ENCODE data around the gene EMID1.
"Not testable (repeated sequence)": the region's sequence is repeated elsewhere in the genome, so short reads cannot be mapped to it uniquely, and the experiment has no call there.

EMID1 gene

DNA sequence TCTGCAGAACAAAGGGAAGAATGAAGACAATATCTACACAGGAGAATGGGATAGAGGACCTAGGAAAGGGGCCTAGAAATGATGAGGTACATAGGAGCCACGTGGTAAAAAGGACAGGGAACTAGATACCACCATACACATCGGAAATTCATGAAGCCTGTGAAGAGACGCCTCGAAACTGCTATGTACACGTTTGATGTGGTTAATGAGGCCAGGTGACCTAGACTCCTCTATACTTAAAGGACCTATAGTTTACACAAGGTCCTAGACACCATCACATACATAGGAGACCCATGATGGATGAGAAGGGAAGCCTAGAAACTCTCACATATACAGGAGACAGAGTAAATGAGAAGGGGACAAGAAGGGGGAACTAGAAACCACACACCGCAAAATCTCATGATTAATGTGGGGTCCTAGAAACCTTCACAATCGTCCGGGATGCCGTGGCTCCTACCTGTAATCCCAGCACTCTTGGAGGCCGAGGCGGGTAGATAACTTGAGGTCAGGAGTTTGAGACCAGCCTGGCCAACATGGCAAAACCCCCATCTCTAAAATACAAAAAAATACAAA, 38.3 kb downstream of the EMID1 start:
- Histone ChIP-seq H3K4me1 (ENCODE audit: low read depth, poor library complexity, severe bottlenecking) (peaks cover 4% of the 10 kb centered on the region), H3K27me3 (ENCODE audit: insufficient read depth, low read depth) (no peaks in the 10 kb centered on the region), H3K4me2 (no peak overlapping the region), H3K79me2 (ENCODE audit: insufficient read depth, low read depth) (no peaks in the 10 kb centered on the region), H4K20me1 (ENCODE audit: insufficient read depth) (no peaks in the 10 kb centered on the region), H3K36me3 (ENCODE audit: insufficient read depth) (no peaks in the 10 kb centered on the region), H3K9ac (no peak overlapping the region), H3K27ac (no peak overlapping the region), H3K4me3 (IDR thresholded peaks at IDR 0.05; ENCODE audit: insufficient read depth, low read depth, low read length) (no peak overlapping the region), H2AFZ (ENCODE audit: low read depth) (no peak overlapping the region)
- TF ChIP-seq CTCF (conservative IDR thresholded peaks at IDR 0.05; ENCODE audit: low read depth, low read length), result no peak

GRCh38 chr22:29244785-29245625, 39.3 kb downstream of the EMID1 start:
- Histone ChIP-seq H3K9ac (no peak overlapping the region), H3K27me3 (ENCODE audit: insufficient read depth, low read depth) (no peaks in the 10 kb centered on the region), H3K79me2 (ENCODE audit: insufficient read depth, low read depth) (no peaks in the 10 kb centered on the region), H3K4me3 (IDR thresholded peaks at IDR 0.05; ENCODE audit: insufficient read depth, low read depth, low read length) (no peak overlapping the region), H3K36me3 (ENCODE audit: insufficient read depth) (no peaks in the 10 kb centered on the region), H4K20me1 (ENCODE audit: insufficient read depth) (no peaks in the 10 kb centered on the region), H3K4me1 (ENCODE audit: low read depth, poor library complexity, severe bottlenecking) (peaks cover 4% of the 10 kb centered on the region), H2AFZ (ENCODE audit: low read depth) (no peak overlapping the region; the same call in 1 of the 2 replicates), H3K4me2 (no peak overlapping the region), H3K27ac (no peak overlapping the region)
- no peak for TF ChIP-seq CTCF (conservative IDR thresholded peaks at IDR 0.05; ENCODE audit: low read depth, low read length)

DNA sequence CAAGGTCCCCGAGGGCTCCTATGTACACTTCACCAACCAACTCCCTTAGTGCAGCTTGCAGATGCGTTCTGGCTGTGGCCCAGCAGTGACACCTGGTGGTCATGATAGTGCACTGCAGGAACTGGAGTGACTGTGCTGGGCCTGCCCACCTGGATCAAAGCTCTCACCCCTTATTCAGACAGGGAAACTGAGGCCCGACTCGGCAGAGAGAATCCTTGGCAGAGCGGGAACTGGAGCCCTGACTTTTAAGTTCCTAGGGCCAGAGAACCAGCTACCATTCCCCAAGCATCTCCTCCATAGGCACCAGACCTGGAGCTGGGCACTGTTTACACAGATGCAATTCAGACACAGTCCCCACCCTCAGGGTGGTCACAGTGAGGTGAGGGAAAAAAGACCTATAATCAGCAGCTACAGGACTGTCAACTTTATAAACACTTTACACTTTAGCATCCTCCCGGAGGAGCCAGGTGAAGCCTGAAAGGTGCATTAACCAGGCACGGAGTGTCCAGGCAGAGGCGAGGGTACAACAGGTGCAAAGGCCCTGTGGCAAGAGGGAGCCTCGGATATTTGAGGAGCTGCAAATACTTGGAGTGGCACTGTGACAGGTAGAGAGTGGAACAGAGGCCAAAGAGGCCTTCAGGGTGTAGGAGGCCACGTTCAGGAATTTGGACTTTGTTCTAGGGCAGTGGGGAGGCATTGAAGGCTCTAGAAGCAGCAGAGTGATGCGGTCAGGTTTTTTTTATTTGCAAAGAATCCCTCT, 40.1 kb downstream of the EMID1 start:
- Histone ChIP-seq H4K20me1 (ENCODE audit: insufficient read depth) (no peaks in the 10 kb centered on the region), H3K79me2 (ENCODE audit: insufficient read depth, low read depth) (no peaks in the 10 kb centered on the region), H3K36me3 (ENCODE audit: insufficient read depth) (no peaks in the 10 kb centered on the region), H3K4me3 (IDR thresholded peaks at IDR 0.05; ENCODE audit: insufficient read depth, low read depth, low read length) (no peak overlapping the region), H3K9ac (no peak overlapping the region), H3K27ac (no peak overlapping the region), H3K27me3 (ENCODE audit: insufficient read depth, low read depth) (no peaks in the 10 kb centered on the region), H3K4me2 (no peak overlapping the region), H3K4me1 (ENCODE audit: low read depth, poor library complexity, severe bottlenecking) (peaks cover 4% of the 10 kb centered on the region), H2AFZ (ENCODE audit: low read depth) (no peak overlapping the region; the same call in 1 of the 2 replicates)
- peak; percentile 97 for TF ChIP-seq CTCF (conservative IDR thresholded peaks at IDR 0.05; ENCODE audit: low read depth, low read length)

DNA sequence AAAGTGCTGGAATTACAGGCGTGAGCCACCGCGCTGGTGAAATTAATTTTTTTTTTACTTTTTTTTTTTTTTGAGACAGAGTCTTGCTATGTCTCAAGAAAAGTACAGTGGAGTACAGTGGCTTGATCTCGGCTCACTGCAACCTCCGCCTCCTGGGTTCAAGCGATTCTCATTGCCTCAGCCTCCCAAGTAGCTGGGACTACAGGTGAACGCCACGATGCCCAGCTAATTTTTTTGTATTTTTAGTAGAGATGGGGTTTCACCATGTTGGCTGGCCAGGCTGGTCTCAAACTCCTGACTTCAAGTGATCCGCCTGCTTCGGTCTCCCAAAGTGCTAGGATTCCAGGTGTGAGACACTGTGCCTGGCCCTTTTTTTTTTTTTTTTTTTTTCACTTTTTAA, 42.2 kb downstream of the EMID1 start:
- H4K20me1 ChIP-seq (ENCODE audit: insufficient read depth); H3K36me3 ChIP-seq (ENCODE audit: insufficient read depth): not testable (repeated sequence)

More for the DNA sequence above, 42.2 kb downstream of the EMID1 start:
- not testable (repeated sequence) for H3K9ac ChIP-seq; H3K27me3 ChIP-seq (ENCODE audit: insufficient read depth, low read depth); H2AFZ ChIP-seq (ENCODE audit: low read depth); H3K4me3 ChIP-seq (IDR thresholded peaks at IDR 0.05; ENCODE audit: insufficient read depth, low read depth, low read length); H3K79me2 ChIP-seq (ENCODE audit: insufficient read depth, low read depth); H3K27ac ChIP-seq; H3K4me1 ChIP-seq (ENCODE audit: low read depth, poor library complexity, severe bottlenecking); H3K4me2 ChIP-seq
